GF-D8 (cell line): ENCODE data around the gene PLCB1.
A peak's percentile ranks its signal among the peaks of the same experiment; 100 is the strongest.

Experiments
- DNase-seq: peaks from one replicate; lab custom pipeline; 2025; lab: John Stamatoyannopoulos, UW

PLCB1 gene

GRCh38 chr20:8212286-8212685 is 80.2 kb downstream of the PLCB1 start:
- no peak for DNase-seq

GRCh38 chr20:8213270-8213669 is 81.2 kb downstream of the PLCB1 start:
- no peak for DNase-seq

- DNase-seq: peak; percentile 27
Measured at GRCh38 chr20:8213831-8214587, 81.9 kb downstream of the PLCB1 start.

- DNase-seq: no peak
Measured at GRCh38 chr20:8215361-8215781, 83.3 kb downstream of the PLCB1 start.

GRCh38 chr20:8216375-8217200 is 84.5 kb downstream of the PLCB1 start:
- no peak for DNase-seq

- no peak for DNase-seq
Measured at GRCh38 chr20:8218861-8219260, 86.8 kb downstream of the PLCB1 start.

GRCh38 chr20:8219403-8219802 is 87.3 kb downstream of the PLCB1 start:
- DNase-seq: no peak

GRCh38 chr20:8220716-8221115 is 88.7 kb downstream of the PLCB1 start:
- no peak for DNase-seq

GRCh38 chr20:8221887-8222419 is 89.9 kb downstream of the PLCB1 start:
- no peak for DNase-seq

GRCh38 chr20:8223091-8223870 is 91.2 kb downstream of the PLCB1 start:
- no peak for DNase-seq

GRCh38 chr20:8225658-8226057 is 93.6 kb downstream of the PLCB1 start:
- no peak for DNase-seq

GRCh38 chr20:8226106-8226505 is 94.0 kb downstream of the PLCB1 start:
- DNase-seq: no peak

- DNase-seq: no peak
Measured at GRCh38 chr20:8227293-8227692, 95.2 kb downstream of the PLCB1 start.

GRCh38 chr20:8228315-8228714 is 96.2 kb downstream of the PLCB1 start:
- DNase-seq: no peak

- no peak for DNase-seq
Measured at GRCh38 chr20:8229090-8229489, 97.0 kb downstream of the PLCB1 start.

- DNase-seq: no peak
Measured at GRCh38 chr20:8231038-8231437, 99.0 kb downstream of the PLCB1 start.

GRCh38 chr20:8232332-8232731 is 100.3 kb downstream of the PLCB1 start:
- no peak for DNase-seq

GRCh38 chr20:8234580-8234979 is 102.5 kb downstream of the PLCB1 start:
- no peak for DNase-seq

- no peak for DNase-seq
Measured at GRCh38 chr20:8242066-8242465, 110.0 kb downstream of the PLCB1 start.

- DNase-seq: no peak
Measured at GRCh38 chr20:8242827-8243724, 111.0 kb downstream of the PLCB1 start.

- no peak for DNase-seq
Measured at GRCh38 chr20:8244637-8245036, 112.6 kb downstream of the PLCB1 start.
